Mesodermal cell (in vitro differentiated cells): ENCODE data around the gene DLGAP1.

Source experiments
- H3K27ac ChIP-seq: 2 replicates; pipeline ENCODE4 v1.7.0; 2013; ENCODE audit warnings: mild to moderate bottlenecking, low read depth, low read length, moderate library complexity; ENCODE audit not compliant: severe bottlenecking
- H3K36me3 ChIP-seq: 2 replicates; pipeline ENCODE4 v1.7.1; 2013; ENCODE audit warnings: mild to moderate bottlenecking, low read length, moderate library complexity; ENCODE audit not compliant: control insufficient read depth, insufficient read depth
- H3K4me1 ChIP-seq: one replicate; pipeline ENCODE4 v1.7.1; 2013; ENCODE audit warnings: mild to moderate bottlenecking, low read length; ENCODE audit not compliant: insufficient read depth, control insufficient read depth, poor library complexity, severe bottlenecking
- H3K4me3 ChIP-seq: 2 replicates; pipeline ENCODE4 v1.7.0; 2013; ENCODE audit warnings: low read length, control low read depth, mild to moderate bottlenecking; ENCODE audit not compliant: insufficient read depth, poor library complexity, severe bottlenecking; ENCODE audit errors: extremely low read depth
- H3K9me3 ChIP-seq: 2 replicates; pipeline ENCODE4 v1.7.1; 2013; ENCODE audit warnings: mild to moderate bottlenecking, low read length, moderate library complexity; ENCODE audit not compliant: control insufficient read depth
- WGBS, 2 experiments: methylation state at CpG; one replicate each; pipeline ENCODE4 v1.1.5; 2013; ENCODE audit warnings: missing lambda C conversion rate in 2 of 2; ENCODE audit not compliant: insufficient coverage in 2 of 2; 5-methylcytosine and 5-hydroxymethylcytosine counted together

Gene DLGAP1

GRCh38 chr18:3870914-3871313 lies 584.2 kb downstream of the DLGAP1 start:
- Histone ChIP-seq H3K36me3 (no peaks in the 10 kb centered on the region), H3K4me1 (no peaks in the 10 kb centered on the region), H3K9me3 (no peaks in the 10 kb centered on the region), H3K27ac (no peak overlapping the region), H3K4me3 (no peak overlapping the region)
- 83 to 94% methylated on average over 2 of the region's 4 CpGs for WGBS, 2 experiments

GRCh38 chr18:3869848-3870247 lies 585.3 kb downstream of the DLGAP1 start:
- Histone ChIP-seq H3K4me3 (no peak overlapping the region), H3K27ac (no peak overlapping the region), H3K36me3 (no peaks in the 10 kb centered on the region), H3K4me1 (no peaks in the 10 kb centered on the region), H3K9me3 (no peaks in the 10 kb centered on the region)
- 20 to 67% methylated on average over 1 of the region's 2 CpGs for WGBS, 2 experiments

GRCh38 chr18:3867864-3868311 lies 587.2 kb downstream of the DLGAP1 start:
- WGBS, 2 experiments, result 79 to 86% methylated on average over 5 of the region's 8 CpGs
- Histone ChIP-seq H3K36me3 (no peaks in the 10 kb centered on the region), H3K27ac (no peak overlapping the region), H3K4me1 (no peaks in the 10 kb centered on the region), H3K4me3 (no peak overlapping the region), H3K9me3 (no peaks in the 10 kb centered on the region)

GRCh38 chr18:3867236-3867635 lies 587.9 kb downstream of the DLGAP1 start:
- WGBS, 2 experiments, result 85 to 90% methylated on average over 2 to 3 of the region's 3 CpGs

GRCh38 chr18:3864669-3865298 lies 590.3 kb downstream of the DLGAP1 start:
- no CpG with 5 or more reads among the region's 4 CpGs for WGBS, 2 experiments
- no peak overlapping the region for H3K27ac ChIP-seq
- H3K9me3 ChIP-seq, result no peaks in the 10 kb centered on the region
- H3K4me3 ChIP-seq, result no peak overlapping the region
- no peaks in the 10 kb centered on the region for H3K36me3 ChIP-seq
- no peaks in the 10 kb centered on the region for H3K4me1 ChIP-seq

More at GRCh38 chr18:3867236-3867635, 587.9 kb downstream of the DLGAP1 start:
- Histone ChIP-seq H3K27ac (no peak overlapping the region), H3K4me3 (no peak overlapping the region), H3K9me3 (no peaks in the 10 kb centered on the region), H3K4me1 (no peaks in the 10 kb centered on the region), H3K36me3 (no peaks in the 10 kb centered on the region)

GRCh38 chr18:3863593-3863992 lies 591.5 kb downstream of the DLGAP1 start:
- H3K9me3 ChIP-seq, result no peaks in the 10 kb centered on the region
- no peaks in the 10 kb centered on the region for H3K36me3 ChIP-seq
- no peak overlapping the region for H3K4me3 ChIP-seq
- no peaks in the 10 kb centered on the region for H3K4me1 ChIP-seq
- 67% methylated on average over 3 of the region's 4 CpGs for WGBS, 2 experiments
- H3K27ac ChIP-seq, result no peak overlapping the region

GRCh38 chr18:3863006-3863405 lies 592.1 kb downstream of the DLGAP1 start:
- Histone ChIP-seq H3K36me3 (no peaks in the 10 kb centered on the region), H3K4me1 (no peaks in the 10 kb centered on the region), H3K9me3 (no peaks in the 10 kb centered on the region), H3K4me3 (no peak overlapping the region), H3K27ac (no peak overlapping the region)
- 94 to 96% methylated on average over 3 of the region's 4 CpGs for WGBS, 2 experiments

GRCh38 chr18:3861495-3861894 lies 593.6 kb downstream of the DLGAP1 start:
- H3K36me3 ChIP-seq, result no peaks in the 10 kb centered on the region
- no peak overlapping the region for H3K27ac ChIP-seq
- 100% methylated on average over 1 of the region's 1 CpG for WGBS, 2 experiments
- no peaks in the 10 kb centered on the region for H3K4me1 ChIP-seq
- H3K4me3 ChIP-seq, result no peak overlapping the region
- no peaks in the 10 kb centered on the region for H3K9me3 ChIP-seq

- H3K4me1 ChIP-seq, result no peaks in the 10 kb centered on the region
- H3K36me3 ChIP-seq, result no peaks in the 10 kb centered on the region
- WGBS, 2 experiments, result 86 to 100% methylated on average over 1 of the region's 1 CpG
- H3K9me3 ChIP-seq, result no peaks in the 10 kb centered on the region
- H3K27ac ChIP-seq, result no peak overlapping the region
- no peak overlapping the region for H3K4me3 ChIP-seq
These were observed 597.6 kb downstream of the DLGAP1 start for GRCh38 chr18:3857544-3857943.

- no peak overlapping the region for H3K27ac ChIP-seq
- WGBS, 2 experiments, result 90 to 96% methylated on average over 3 of the region's 3 CpGs
These were observed 599.1 kb downstream of the DLGAP1 start for GRCh38 chr18:3855966-3856365.

GRCh38 chr18:3852321-3852720 lies 602.8 kb downstream of the DLGAP1 start:
- no peaks in the 10 kb centered on the region for H3K36me3 ChIP-seq
- 80 to 100% methylated on average over 1 of the region's 2 CpGs for WGBS, 2 experiments
- H3K4me3 ChIP-seq, result no peak overlapping the region
- H3K9me3 ChIP-seq, result no peaks in the 10 kb centered on the region
- H3K27ac ChIP-seq, result no peak overlapping the region
- H3K4me1 ChIP-seq, result no peaks in the 10 kb centered on the region

More at GRCh38 chr18:3855966-3856365, 599.1 kb downstream of the DLGAP1 start:
- Histone ChIP-seq H3K9me3 (no peaks in the 10 kb centered on the region), H3K4me3 (no peak overlapping the region), H3K36me3 (no peaks in the 10 kb centered on the region), H3K4me1 (no peaks in the 10 kb centered on the region)
